Stimulated activated CD4-positive, alpha-beta T cell treated with anti-CD3 and anti-CD28 coated beads, Interleukin-1b, Interleukin-23, amount 100 ng/mL, for 1 hour (primary cell): Measurements from ENCODE around the gene MARVELD1.
A peak's percentile ranks its signal among the peaks of the same experiment; 100 is the strongest.
"Not testable (repeated sequence)": the region's sequence is repeated elsewhere in the genome, so short reads cannot be mapped to it uniquely, and the experiment has no call there.

Experiments
- DNase-seq, 2 donors: peaks; one replicate each; pipeline ENCODE4 v3.0.0-alpha.2; 2020; ENCODE audit warnings: low read depth in 2 of 2

MARVELD1 gene

DNA sequence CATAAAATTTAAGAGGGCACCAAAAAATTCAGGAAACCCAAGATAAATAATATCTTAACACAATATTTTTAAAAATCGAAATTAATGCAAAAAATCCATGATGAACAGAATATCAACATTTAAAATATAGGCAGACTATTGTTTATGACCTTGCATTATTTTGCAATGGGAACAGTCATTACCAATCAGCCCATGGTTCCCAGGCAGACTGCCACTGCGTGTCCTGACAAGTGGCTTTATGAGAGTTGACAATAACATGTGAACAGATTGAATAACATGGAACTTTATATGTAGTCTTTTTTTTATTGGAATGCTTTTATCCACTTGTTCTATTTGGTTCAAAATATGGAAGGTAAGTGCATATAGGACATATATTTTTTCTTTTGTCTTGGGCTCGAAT is 23.4 kb upstream of the MARVELD1 start:
- no peak for DNase-seq

DNA sequence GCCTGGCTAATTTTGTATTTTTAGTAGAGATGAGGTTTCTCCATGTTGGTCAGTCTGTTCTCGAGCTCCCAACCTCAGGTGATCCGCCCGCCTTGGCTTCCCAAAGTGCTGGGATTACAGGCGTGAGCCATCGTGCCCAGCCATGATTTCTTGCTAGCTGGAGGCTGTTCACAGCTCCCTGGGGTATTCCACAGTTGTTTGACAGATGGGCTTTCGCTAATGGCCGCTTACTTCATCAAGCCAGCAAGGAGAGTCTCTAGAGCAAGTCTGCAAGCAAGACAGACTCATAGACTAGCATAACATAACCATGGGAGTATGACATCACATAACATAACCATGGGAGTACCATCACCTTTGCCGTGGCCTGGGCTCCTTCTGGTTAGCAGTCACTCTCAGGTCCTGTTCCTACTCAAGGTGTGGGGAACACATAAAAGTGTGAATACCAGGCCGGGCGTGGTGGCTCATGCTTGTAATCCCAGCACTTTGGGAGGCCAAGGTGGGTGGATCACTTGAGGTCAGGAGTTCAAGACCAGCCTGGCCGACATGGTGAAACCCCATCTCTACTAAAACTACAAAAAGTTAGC is 15.4 kb upstream of the MARVELD1 start:
- DNase-seq, result not testable (repeated sequence)

DNA sequence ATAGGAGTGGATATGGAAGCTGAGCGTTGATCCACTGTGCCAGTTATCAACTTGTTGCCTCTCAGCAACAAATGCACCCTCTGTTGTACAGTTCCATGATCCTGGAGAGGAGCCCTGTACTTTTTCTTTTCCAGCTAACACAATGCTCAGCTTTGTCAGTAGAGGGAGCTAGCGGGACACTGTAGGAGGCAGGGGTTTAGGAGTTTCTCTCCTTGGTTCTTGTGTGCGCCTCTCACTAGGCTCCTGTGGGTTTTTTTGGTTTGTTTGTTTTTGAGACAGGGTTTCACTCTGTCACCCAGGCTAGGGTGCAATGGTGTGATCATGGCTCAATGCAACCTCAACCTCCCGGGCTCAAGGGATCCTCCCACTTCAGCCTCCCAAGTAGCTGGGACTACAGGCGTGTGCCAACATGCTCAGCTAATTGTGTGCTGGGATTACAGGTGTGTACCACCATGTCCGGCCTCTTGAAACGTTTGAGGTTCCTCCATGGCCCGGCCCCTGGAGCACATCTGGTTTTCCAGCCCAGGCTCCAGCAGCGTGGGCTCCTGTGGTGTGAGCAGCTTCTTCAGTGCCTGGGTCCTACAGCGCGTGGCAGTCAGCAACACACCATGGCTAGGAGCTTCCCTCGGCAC is 12.0 kb upstream of the MARVELD1 start:
- no peak for DNase-seq

DNA sequence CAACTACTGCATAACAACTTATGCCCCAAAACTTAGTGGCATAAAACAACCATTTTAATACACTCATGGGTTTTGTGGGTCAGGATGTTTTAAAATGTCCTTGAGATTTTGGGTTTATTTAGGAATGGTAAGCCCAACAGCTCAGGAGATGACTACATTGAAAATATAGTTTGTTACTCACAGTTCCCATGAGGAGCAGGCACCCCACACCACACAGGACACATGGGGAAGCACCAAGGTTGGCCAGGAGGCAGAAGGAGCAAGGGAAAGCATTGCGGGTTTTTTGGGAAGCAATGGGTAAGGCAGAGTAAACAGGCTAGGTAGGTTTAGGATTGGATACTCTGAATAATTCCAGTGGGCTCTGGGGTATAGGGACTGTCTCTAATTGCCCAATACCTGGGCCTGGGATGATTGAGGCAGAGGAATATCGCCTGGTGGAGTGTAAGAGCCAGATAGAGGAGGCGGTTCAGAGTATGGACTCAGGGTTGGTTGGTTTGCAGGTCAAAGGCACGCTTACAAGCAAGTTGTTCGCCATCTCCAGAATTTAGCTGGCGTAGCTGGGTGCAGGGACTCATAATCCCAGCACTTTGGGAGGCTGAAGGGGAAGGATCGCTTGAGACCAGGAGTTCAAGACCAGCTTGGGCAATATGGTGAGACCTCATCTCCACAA is 10.0 kb upstream of the MARVELD1 start:
- no peak for DNase-seq

DNA sequence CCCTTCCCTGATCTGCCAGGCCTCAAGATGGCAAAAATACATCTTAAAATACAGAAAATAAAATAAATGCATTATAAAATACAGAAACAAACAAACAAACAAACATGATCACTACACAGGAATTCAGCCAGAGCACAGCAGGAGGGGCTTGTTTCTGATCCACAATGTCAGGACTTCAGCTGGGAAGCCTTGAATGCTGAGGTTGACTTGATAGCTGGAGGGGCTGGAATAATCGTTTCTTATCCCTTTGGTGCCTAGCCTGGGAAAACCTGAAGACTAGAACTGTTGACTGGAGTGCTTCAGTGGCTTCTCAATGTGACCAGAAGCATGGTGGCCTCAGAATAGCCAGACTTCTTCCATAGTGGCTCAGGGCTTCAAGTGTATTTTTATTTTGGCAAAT is 9.2 kb upstream of the MARVELD1 start:
- DNase-seq, result no peak

DNA sequence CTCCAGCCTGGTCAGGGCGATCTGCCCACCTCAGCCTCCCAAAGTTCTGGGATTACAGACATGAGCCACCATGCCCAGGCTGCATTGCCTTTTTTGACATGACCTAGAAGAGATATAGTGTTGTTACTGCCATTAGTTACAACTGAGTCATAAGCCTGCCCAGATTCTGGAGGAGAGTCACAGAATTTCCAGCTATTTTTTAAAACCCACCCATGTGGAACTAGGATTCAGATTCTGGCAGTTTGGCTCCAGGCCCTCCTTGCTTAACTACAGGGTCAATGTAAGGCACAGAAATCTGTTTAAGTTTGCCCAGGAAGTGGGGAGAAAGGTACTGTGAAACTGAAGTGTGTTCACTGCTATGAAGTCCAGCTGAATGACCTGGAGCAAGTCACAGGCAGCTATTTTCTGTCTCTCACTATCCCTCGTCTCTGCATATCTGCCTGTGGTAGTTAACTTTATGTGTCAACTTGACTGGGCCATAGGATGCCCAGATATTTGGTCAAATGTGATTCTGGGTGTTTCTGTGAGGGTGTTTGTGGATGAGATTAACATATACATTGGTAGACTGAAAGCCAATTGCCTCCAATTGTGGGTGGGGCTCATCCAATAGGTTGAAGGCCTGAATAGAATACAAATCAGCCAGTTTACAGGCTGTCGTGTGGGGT is 8.4 kb upstream of the MARVELD1 start:
- DNase-seq, result no peak

DNA sequence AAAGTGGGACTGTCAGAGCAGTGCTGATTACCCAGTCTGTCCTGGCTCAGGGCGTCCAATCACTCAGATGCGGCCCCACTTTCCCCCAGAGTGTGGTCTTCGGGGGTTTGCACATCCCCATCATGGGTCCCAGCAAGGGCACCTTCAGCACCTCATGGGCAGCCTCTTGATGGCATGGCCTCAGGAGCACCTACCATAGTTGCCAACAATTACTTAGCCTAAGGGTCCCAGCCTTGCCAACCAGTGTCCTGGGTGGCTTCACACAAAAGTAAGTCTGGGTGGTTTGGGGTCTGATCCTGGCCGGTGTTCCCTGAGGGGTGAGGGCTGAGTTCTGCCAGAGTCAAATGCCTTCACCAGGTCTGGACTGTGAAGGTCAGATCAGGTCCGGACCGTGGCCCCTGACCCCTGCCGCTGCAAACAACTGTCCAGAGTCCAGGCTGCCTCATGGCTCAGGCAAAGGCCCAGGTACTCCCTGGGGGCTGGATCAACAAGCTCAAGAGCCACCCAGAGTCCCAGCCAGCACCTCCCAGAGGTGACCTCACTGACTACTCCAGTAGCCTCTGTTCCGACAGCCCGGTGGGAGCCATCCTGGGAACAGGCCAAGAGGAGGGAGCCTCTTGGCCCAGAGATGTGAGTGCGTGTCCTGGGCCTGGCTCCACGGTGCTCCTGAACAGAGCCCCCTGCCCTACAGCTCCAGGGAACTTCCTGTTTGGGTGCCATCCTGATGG is 6.2 kb upstream of the MARVELD1 start:
- no peak for DNase-seq

DNA sequence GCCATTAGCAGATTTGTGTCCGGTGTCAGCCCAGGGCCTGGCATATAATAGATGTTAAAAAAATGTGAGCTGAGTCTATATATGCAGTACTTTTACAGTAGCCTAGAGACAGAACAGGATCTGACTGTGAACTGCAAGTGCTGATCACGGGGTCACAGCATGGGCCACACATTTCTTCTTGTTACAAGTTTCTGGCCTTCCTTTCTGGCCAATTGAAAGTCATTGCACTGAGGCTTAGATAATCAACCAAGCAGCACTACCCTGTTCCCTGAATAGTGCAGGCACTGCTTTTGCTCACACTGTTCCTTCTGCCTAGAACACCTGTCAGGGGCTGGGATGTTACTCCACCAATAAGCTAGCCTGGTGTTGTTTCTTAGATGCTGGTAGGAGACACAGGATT is 5.4 kb upstream of the MARVELD1 start:
- DNase-seq, result no peak

DNA sequence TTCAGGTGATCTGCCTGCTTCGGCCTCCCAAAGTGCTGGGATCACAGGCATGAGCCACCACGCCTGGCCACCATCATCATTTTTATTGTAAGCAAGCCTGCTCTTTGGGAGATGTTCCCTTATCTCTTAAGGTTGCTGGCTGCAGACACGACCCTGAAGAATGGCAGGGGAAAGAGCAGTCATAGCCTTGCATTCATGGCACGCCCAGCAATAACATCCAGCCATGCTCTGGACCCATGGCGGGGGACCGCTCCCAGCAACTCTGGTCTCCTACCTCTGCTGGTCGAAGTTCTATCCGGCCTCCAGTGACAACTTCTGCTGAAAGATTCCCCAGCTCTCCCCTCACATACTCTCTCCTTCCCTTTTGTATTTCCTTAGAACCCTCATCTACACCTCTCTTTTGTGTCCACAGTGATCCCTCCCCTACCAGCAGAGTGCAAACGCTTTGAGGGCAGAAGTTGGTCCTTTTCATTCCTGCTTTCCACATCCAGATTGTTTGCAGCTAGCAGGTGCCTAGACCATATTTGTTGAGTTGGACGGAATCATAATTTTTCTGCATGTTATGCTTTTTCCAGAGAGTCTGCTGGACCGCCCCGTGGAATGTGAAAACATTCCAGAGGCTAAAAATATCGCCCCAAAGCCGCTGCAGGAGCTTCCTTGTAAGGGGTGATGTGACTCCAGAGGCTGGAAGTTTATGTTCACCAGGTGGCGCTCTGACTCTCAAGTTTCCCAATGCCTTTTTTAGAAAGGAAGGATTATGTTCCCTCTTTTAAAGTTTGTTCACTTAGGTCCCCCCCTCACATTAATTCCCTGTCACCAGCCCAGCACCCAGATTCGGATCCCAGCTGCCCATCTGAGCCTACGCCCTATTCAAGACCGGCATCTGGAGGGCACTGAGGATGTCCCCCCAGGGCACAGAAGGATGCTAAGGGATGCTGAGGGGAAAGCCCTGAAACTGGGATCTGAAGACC is 4.3 kb upstream of the MARVELD1 start:
- no peak for DNase-seq

DNA sequence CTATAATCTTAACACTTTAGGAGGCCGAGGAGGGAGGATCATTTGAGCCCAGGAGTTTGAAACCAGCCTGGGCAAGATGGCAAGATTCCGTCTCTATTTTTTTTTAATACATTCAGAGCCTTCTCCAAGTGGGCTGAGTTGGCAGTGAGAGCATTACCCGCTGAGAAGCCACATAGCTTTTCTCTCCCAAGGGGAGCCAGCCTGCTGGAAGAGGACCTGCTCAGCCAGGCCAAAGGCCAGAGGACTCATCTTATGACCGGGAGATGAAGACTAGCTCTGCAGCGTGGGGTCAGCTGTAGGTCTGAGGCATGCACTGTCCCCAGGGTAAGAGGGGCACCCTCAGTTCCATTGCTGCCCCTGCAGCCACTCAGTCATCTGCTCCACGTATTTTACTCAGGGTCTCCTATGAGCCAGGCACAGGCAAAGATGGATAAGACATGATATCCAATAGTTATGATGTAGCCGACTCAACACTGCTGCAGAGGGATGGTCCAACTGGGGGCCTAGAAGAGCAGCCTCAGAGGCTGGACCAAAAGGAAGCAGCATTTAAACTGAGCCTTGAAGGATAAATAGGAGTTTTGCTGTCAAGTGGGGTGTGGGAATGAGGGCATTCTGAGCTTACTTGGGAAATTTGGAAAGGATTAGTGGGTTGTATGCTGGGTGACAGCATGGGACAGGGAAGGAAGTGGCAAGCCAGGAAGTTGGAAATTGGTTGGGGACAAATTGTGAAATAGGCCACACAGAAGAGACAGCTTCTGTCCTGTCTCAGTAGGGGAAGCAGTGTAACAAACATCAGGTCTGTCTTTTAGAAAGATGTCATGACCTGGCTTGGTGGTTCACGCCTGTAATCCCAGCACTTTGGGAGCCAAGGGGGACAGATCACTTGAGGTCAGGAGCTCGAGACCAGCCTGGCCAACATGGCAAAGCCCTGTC is 1.6 kb upstream of the MARVELD1 start:
- no peak for DNase-seq

DNA sequence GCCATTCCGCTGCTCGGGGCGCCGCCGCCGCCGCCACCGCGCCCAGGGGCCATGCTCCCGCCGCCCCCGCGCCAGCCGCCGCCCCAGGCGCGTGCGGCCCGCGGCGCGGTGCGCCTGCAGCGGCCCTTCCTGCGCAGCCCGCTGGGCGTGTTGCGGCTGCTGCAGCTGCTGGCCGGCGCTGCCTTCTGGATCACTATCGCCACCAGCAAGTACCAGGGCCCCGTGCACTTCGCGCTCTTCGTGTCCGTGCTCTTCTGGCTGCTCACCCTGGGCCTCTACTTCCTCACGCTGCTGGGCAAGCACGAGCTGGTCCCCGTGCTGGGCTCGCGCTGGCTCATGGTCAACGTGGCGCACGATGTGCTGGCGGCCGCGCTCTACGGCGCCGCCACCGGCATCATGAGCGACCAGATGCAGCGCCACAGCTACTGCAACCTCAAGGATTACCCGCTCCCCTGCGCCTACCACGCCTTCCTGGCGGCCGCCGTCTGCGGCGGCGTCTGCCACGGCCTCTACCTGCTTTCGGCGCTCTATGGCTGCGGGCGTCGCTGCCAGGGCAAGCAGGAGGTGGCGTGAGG is 383 bp downstream of the MARVELD1 start:
- peak; percentile 18 to 26 for DNase-seq

DNA sequence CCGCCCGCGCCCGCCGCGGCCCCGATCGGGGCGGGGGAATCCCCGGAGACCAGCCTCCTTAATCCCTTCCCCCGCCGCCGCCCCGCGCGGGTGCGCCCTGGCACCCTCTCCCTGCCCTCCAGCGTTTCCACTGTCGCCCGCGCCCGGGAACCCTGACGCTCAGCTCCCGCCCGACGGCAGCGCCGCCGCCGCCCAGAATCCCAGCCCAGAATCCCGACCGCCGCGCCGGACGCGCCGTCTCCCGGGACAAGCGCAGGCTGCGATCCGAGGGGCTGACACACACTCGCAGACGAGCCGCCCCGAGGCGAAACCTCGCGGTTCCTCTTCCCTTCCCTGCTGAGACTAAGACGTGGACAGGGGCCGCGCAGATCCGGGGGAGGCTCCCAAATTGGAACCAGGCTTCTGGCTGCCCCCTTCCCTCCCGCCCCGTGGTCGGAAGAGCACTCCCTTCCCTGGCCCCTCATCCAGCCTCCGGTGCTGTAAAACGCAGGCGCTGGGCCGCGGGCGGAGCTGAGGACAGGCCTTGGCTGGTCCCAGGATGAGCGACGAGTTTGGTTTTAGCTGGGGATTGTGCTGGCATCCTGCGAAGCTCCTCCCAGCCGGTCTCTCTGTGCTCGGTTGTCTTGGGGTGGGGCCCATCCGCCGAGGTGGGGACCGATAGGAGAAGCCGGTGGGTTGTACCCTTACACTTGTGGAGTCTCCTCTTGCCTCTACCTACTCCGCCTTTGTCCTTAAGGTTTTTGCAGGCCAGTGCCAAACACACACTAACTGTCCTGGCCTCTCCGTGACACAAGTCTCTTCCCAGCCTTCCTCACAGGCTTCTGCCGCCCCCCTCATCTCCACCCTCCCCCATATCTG is 1.1 kb downstream of the MARVELD1 start:
- no peak for DNase-seq

DNA sequence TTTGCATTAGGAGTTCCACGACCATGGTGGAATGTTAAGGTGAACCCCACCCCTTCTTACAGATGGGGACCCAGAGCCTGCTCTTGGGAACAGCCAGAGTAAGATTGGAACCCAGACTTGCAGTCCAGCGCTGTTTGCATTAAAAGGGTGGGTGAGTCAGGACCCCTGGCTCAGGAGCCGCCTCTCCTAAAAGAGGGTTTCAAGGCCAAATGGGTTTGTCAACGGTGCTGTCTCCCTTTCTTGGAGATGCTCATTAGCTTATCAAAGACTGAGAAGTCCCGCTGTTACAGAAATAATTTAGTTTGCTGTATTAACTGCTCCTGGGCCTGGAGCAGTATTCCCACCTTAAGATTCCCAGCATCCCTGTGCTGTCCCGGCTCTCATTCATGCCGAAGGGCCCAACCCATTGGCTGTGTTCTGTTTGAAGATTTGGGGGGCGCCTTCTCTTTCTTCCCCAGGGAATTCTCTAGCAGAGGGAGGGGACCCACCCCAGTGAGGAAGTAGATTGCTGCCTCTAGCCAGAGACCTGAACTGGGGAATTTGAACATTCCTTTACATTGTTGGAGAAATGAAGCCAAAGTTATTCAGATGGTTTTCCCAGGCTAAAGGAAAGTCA is 1.8 kb downstream of the MARVELD1 start:
- no peak for DNase-seq

DNA sequence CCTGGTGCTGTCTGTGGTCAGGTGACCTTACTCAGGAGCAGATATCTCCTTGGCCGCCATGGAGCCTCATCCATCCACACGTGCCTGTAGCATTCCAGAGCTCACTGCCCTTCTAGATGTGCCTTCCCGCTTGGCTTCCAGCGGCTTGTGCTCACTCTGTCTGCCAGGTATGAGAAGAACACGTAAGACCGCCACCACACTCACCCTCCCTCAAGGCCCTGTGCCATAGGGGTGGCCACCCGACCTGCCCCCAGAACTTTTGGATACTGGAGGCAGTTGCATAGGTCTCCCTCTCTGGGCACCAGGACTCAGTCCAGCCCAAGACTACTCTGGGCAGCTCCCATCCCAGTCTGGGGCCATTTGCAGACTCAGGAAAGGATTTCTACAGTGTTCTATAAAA is 4.1 kb downstream of the MARVELD1 start:
- DNase-seq, result no peak

DNA sequence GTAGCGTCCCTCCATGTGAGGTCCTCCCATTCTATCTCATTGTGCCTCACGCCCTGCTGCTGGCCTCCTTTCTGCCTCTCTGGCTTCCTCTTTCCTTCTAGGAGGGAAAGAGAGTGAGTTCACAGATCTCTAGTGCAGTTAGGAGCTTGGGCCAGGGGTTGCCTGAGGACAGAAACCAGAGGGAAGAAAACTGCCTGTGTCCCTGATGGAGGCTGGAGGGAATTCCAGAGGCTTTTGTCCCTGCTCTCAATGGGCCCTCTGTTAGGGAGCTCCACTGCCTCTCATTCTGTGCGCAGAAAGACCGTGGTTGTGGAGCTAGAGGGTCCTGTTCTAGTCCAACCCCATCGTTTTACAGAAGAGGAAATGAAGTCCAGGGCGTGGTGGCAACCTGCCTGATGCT is 4.6 kb downstream of the MARVELD1 start:
- no peak for DNase-seq

DNA sequence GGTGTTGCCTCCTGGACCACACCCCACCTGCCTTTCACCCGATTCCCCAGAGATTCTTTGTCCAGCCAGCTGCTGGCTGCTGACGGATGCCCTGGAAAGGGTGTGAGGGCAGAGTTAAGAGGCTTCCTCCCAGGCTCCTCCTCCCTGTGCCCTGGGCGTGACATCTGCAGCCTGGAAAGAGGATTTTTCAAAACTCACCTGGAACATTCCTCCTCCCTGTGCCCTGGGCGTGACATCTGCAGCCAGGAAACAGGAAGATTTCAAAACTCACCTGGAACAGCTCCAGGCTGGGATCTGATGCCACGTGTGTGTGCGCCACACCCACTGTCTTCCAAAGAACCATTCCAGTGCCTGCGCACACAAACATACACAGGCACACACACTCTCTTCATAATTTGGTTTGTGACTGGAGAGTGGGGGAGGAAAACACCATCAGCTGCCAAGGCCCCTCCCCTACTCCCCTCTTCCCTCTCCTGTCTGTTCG is 5.2 kb downstream of the MARVELD1 start:
- DNase-seq, result no peak

DNA sequence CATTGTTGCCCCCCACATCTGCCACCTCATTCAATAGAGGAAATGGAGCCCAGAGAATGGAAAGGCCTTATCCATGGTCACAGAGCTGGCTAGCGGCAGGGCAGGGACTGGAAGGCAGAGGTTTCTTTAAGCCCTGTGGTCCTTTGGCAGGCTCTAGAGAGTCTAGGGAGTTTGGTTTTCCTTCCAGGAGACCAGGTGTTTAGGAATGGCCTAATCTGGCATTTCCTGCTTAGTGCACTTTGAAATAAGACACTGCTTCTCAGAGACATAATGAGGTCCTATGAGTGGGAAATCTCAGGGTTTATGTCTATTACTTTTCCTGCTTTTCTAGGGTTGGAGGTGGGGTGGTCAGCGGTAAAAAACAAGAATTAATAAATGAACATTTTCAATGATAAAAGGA is 6.1 kb downstream of the MARVELD1 start:
- DNase-seq, result no peak
